Gastroesophageal sphincter (tissue), 3 donors: ENCODE measurements around the gene SLC36A2.

ENCODE experiments used
- CTCF ChIP-seq, 4 experiments: fragments of 200-600 bp in 2 of 4; fragments of 450-650 bp in 2 of 4; sonication (generic) in 1 of 4; IDR thresholded peaks; one replicate each; pipeline ENCODE4 v1.5.1; 2017 to 2019; ENCODE audit warnings: antibody characterized with exemption in 4 of 4, mild to moderate bottlenecking in 2 of 4, moderate library complexity in 2 of 4
- POLR2A ChIP-seq, 2 donors: fragments of 450-650 bp; IDR thresholded peaks; one replicate each; pipeline ENCODE4 v1.6.1; 2017; ENCODE audit warnings: antibody characterized with exemption in 2 of 2, mild to moderate bottlenecking in 2 of 2, moderate library complexity in 1 of 2

GRCh38 chr5:151332857-151333256 lies 14.5 kb downstream of the SLC36A2 start:
- TF ChIP-seq CTCF (IDR thresholded peaks at IDR 0.05) (no peak), POLR2A (IDR thresholded peaks at IDR 0.05) (no peak)
